ENCODE data around the gene SLC34A3. TPM values are rescaled to one million over a fixed set of nuclear protein-coding genes. Genes with fewer than 3 reads are reported as not detected.

The SLC34A3 gene
- total RNA-seq, 2 experiments from 2014 or later = not detected

- DNase-seq = no peak
- Mint-ChIP-seq H3K27ac (no peak overlapping the region), H3K4me3 (no peak overlapping the region), H3K4me1 (peaks cover 14% of the 10 kb centered on the region), H3K36me3 (ENCODE audit: low read depth) (peaks cover 38% of the 10 kb centered on the region), H3K9me3 (no peaks in the 10 kb centered on the region), H3K27me3 (no peaks in the 10 kb centered on the region)
- ChIA-PET CTCF (interaction anchor here (1.3 kb wide), 1 partner anchor 31 kb away, joined by 6 read pairs; no protein-coding TSS in a partner anchor), POLR2A (interaction anchor here (1.2 kb wide), 1 partner anchor 14 kb away, joined by 3 read pairs; no protein-coding TSS in a partner anchor)
These were observed 37.2 kb downstream of the SLC34A3 start for GRCh38 chr9:137267933-137268355.

GRCh38 chr9:137268538-137269201, 38.0 kb downstream of the SLC34A3 start:
- Mint-ChIP-seq H3K9me3 (no peaks in the 10 kb centered on the region), H3K27ac (no peak overlapping the region), H3K36me3 (ENCODE audit: low read depth) (peaks cover 39% of the 10 kb centered on the region), H3K4me3 (no peak overlapping the region), H3K4me1 (peaks cover 14% of the 10 kb centered on the region), H3K27me3 (no peaks in the 10 kb centered on the region)
- ChIA-PET CTCF (interaction anchor here (1.0 kb wide), 1 partner anchor 18 kb away, joined by 3 read pairs; no protein-coding TSS in a partner anchor), POLR2A (interaction anchor here (0.7 to 1.1 kb wide), 3 partner anchors 9 to 27 kb away, joined by 3 read pairs; partner anchors contain the start of genes TOR4A and TUBB4B)
- DNase-seq = no peak

- Mint-ChIP-seq H3K9me3 (no peaks in the 10 kb centered on the region), H3K27ac (no peak overlapping the region), H3K4me1 (peaks cover 14% of the 10 kb centered on the region), H3K36me3 (ENCODE audit: low read depth) (peaks cover 33% of the 10 kb centered on the region), H3K27me3 (no peaks in the 10 kb centered on the region), H3K4me3 (no peak overlapping the region)
- ChIA-PET POLR2A (interaction anchor here (0.7 to 1.1 kb wide), 3 partner anchors 9 to 28 kb away, joined by 3 read pairs; partner anchors contain the start of genes TOR4A and TUBB4B), CTCF (interaction anchor here (1.0 kb wide), 1 partner anchor 17 kb away, joined by 3 read pairs; no protein-coding TSS in a partner anchor)
- DNase-seq = no peak
These were observed 38.6 kb downstream of the SLC34A3 start for GRCh38 chr9:137269231-137269772.

- Mint-ChIP-seq H3K27me3 (no peaks in the 10 kb centered on the region), H3K4me1 (peaks cover 19% of the 10 kb centered on the region), H3K36me3 (ENCODE audit: low read depth) (peaks cover 30% of the 10 kb centered on the region), H3K27ac (peak overlapping the region; percentile 1), H3K9me3 (no peaks in the 10 kb centered on the region), H3K4me3 (no peak overlapping the region)
- POLR2A ChIA-PET = interaction anchor here (1.3 to 1.5 kb wide), 2 partner anchors 14 to 29 kb away, joined by 3 to 4 read pairs; no protein-coding TSS in a partner anchor
- peak; percentile 50 for DNase-seq
- CTCF ChIA-PET = no interaction called here
These were observed 40.4 kb downstream of the SLC34A3 start for GRCh38 chr9:137270929-137271695.

GRCh38 chr9:137271696-137272076, 41.0 kb downstream of the SLC34A3 start:
- ChIA-PET POLR2A (interaction anchor here (1.3 to 1.5 kb wide), 2 partner anchors 15 to 29 kb away, joined by 3 to 4 read pairs; no protein-coding TSS in a partner anchor), CTCF (no interaction called here)
- H3K4me3 Mint-ChIP-seq = no peak overlapping the region
- H3K9me3 Mint-ChIP-seq = no peaks in the 10 kb centered on the region
- H3K36me3 Mint-ChIP-seq (ENCODE audit: low read depth) = peaks cover 30% of the 10 kb centered on the region
- H3K27me3 Mint-ChIP-seq = no peaks in the 10 kb centered on the region
- DNase-seq = no peak
- no peak overlapping the region for H3K27ac Mint-ChIP-seq
- peaks cover 22% of the 10 kb centered on the region for H3K4me1 Mint-ChIP-seq

GRCh38 chr9:137272241-137273094, 41.8 kb downstream of the SLC34A3 start:
- H3K36me3 Mint-ChIP-seq (ENCODE audit: low read depth) = peaks cover 26% of the 10 kb centered on the region
- peaks cover 27% of the 10 kb centered on the region for H3K4me1 Mint-ChIP-seq
- H3K4me3 Mint-ChIP-seq = no peak overlapping the region
- no peak for DNase-seq
- no peaks in the 10 kb centered on the region for H3K9me3 Mint-ChIP-seq
- CTCF ChIA-PET = interaction anchor here (1.0 kb wide), 1 partner anchor 36 kb away, joined by 3 read pairs; no protein-coding TSS in a partner anchor
- POLR2A ChIA-PET = interaction anchor here (1.3 to 1.5 kb wide), 3 partner anchors 16 to 32 kb away, joined by 3 to 7 read pairs (median 4); partner anchors contain the start of gene TUBB4B
- no peak overlapping the region for H3K27ac Mint-ChIP-seq
- H3K27me3 Mint-ChIP-seq = no peaks in the 10 kb centered on the region

- Mint-ChIP-seq H3K4me1 (peaks cover 30% of the 10 kb centered on the region), H3K36me3 (ENCODE audit: low read depth) (peaks cover 22% of the 10 kb centered on the region), H3K27me3 (no peaks in the 10 kb centered on the region), H3K9me3 (no peaks in the 10 kb centered on the region), H3K27ac (no peak overlapping the region), H3K4me3 (no peak overlapping the region)
- DNase-seq = no peak
- ChIA-PET CTCF (interaction anchor here (1.0 kb wide), 1 partner anchor 36 kb away, joined by 3 read pairs; no protein-coding TSS in a partner anchor), POLR2A (interaction anchor here (1.3 kb wide), 2 partner anchors 18 to 33 kb away, joined by 5 to 7 read pairs; partner anchors contain the start of genes NELFB and TUBB4B)
These were observed 42.4 kb downstream of the SLC34A3 start for GRCh38 chr9:137273095-137273490.

- no peaks in the 10 kb centered on the region for H3K27me3 Mint-ChIP-seq
- POLR2A ChIA-PET = interaction anchor here (1.1 to 1.4 kb wide), 5 partner anchors 18 to 33 kb away, joined by 3 to 7 read pairs (median 4); partner anchors contain the start of genes NELFB and TUBB4B
These were observed 43.1 kb downstream of the SLC34A3 start for GRCh38 chr9:137273611-137274320.

GRCh38 chr9:137275203-137275587, 44.5 kb downstream of the SLC34A3 start:
- no peak for DNase-seq
- CTCF ChIA-PET = interaction anchor here (0.8 to 1.3 kb wide), 2 partner anchors 11 to 39 kb away, joined by 3 to 5 read pairs; no protein-coding TSS in a partner anchor
- POLR2A ChIA-PET = interaction anchor here (1.1 to 1.2 kb wide), 2 partner anchors 31 to 35 kb away, joined by 4 read pairs; partner anchors contain the start of gene TUBB4B
- H3K4me1 Mint-ChIP-seq = peaks cover 30% of the 10 kb centered on the region
- no peaks in the 10 kb centered on the region for H3K9me3 Mint-ChIP-seq
- no peak overlapping the region for H3K4me3 Mint-ChIP-seq
- peaks cover 10% of the 10 kb centered on the region for H3K36me3 Mint-ChIP-seq (ENCODE audit: low read depth)
- H3K27me3 Mint-ChIP-seq = no peaks in the 10 kb centered on the region
- H3K27ac Mint-ChIP-seq = peak overlapping the region; percentile 47

More at GRCh38 chr9:137273611-137274320, 43.1 kb downstream of the SLC34A3 start:
- CTCF ChIA-PET = interaction anchor here (1.3 kb wide), 1 partner anchor 13 kb away, joined by 5 read pairs; no protein-coding TSS in a partner anchor
- H3K36me3 Mint-ChIP-seq (ENCODE audit: low read depth) = peaks cover 19% of the 10 kb centered on the region
- H3K27ac Mint-ChIP-seq = no peak overlapping the region
- H3K9me3 Mint-ChIP-seq = no peaks in the 10 kb centered on the region
- H3K4me3 Mint-ChIP-seq = no peak overlapping the region
- DNase-seq = no peak
- peaks cover 28% of the 10 kb centered on the region for H3K4me1 Mint-ChIP-seq

- POLR2A ChIA-PET = interaction anchor here (1.7 to 2.9 kb wide), 2 partner anchors 10 to 20 kb away, joined by 5 to 13 read pairs; partner anchors contain the start of gene NELFB
- DNase-seq = no peak
- Mint-ChIP-seq H3K4me3 (no peak overlapping the region), H3K27ac (peak overlapping the region; percentile 47), H3K36me3 (ENCODE audit: low read depth) (peaks cover 10% of the 10 kb centered on the region), H3K9me3 (no peaks in the 10 kb centered on the region), H3K27me3 (no peaks in the 10 kb centered on the region), H3K4me1 (peaks cover 31% of the 10 kb centered on the region)
- CTCF ChIA-PET = interaction anchor here (2.1 kb wide), 1 partner anchor 11 kb away, joined by 9 read pairs; no protein-coding TSS in a partner anchor
These were observed 45.1 kb downstream of the SLC34A3 start for GRCh38 chr9:137275588-137276472.
